HAP-1 (cell line): ENCODE results near the gene METTL23.
"Not testable (repeated sequence)": the region's sequence is repeated elsewhere in the genome, so short reads cannot be mapped to it uniquely, and the experiment has no call there.

Experiments
- DNase-seq, 2 experiments: peaks; one replicate each; pipeline ENCODE4 v3.0.0-alpha.2; 2016 to 2020; ENCODE audit warnings: low spot score in 2 of 2
- H3K27me3 ChIP-seq: fragments of 250-450 bp; sonication (Bioruptor Pico); 2 replicates; pipeline ENCODE4 v1.5.1; 2020; ENCODE audit warnings: low read depth, mild to moderate bottlenecking, moderate library complexity
- H3K36me3 ChIP-seq: fragments of 250-450 bp; sonication (Bioruptor Pico); replicated peaks from 2 replicates; pipeline ENCODE4 v1.5.1; 2020; ENCODE audit warnings: mild to moderate bottlenecking
- H3K4me1 ChIP-seq: fragments of 250-450 bp; sonication (Bioruptor Pico); 2 replicates; pipeline ENCODE4 v1.5.1; 2020; ENCODE audit warnings: mild to moderate bottlenecking
- H3K4me3 ChIP-seq: fragments of 250-450 bp; sonication (Bioruptor Pico); 2 replicates; pipeline ENCODE4 v1.5.1; 2020; ENCODE audit warnings: mild to moderate bottlenecking, moderate library complexity
- H3K9me3 ChIP-seq: fragments of 250-450 bp; sonication (Bioruptor Pico); 2 replicates; pipeline ENCODE4 v1.5.1; 2020; ENCODE audit warnings: mild to moderate bottlenecking, moderate library complexity
- in situ Hi-C: fragments of 300-500 bp; cut with MboI; formaldehyde crosslinking; loops from 3 replicates; pipeline ENCODE4 v1.14.3; 2020; ENCODE audit warnings: low sequenced_read_pairs, inconsistent platforms, mixed read lengths

Gene METTL23

GRCh38 chr17:76737676-76738467 lies 11.2 kb downstream of the METTL23 start, which contains the start of gene MFSD11:
Gene MFSD11, plus strand, starts transcription at chr17:76738119. Its CDS starts 234 bp downstream, at chr17:76738353.
- Histone ChIP-seq H3K36me3 (peaks cover 49% of the 10 kb centered on the region), H3K4me3 (peak within 1 kb of the TSS; percentile 100), H3K9me3 (no peaks in the 10 kb centered on the region), H3K27me3 (no peaks in the 10 kb centered on the region), H3K4me1 (peaks cover 25% of the 10 kb centered on the region)
- in situ Hi-C loops = no loop called here
- peak; percentile 90 to 94 for DNase-seq

- H3K4me1 ChIP-seq = peaks cover 19% of the 10 kb centered on the region
- peak in 1 of 2 experiments; percentile 21 for DNase-seq
- peaks cover 43% of the 10 kb centered on the region for H3K36me3 ChIP-seq
- H3K27me3 ChIP-seq = no peaks in the 10 kb centered on the region
- peak overlapping the region; percentile 100 for H3K4me3 ChIP-seq
- no peaks in the 10 kb centered on the region for H3K9me3 ChIP-seq
- in situ Hi-C loops = no loop called here
Measured at GRCh38 chr17:76738468-76738850, 11.8 kb downstream of the METTL23 start.

GRCh38 chr17:76739568-76740115 lies 13.0 kb downstream of the METTL23 start:
- H3K27me3 ChIP-seq, H3K4me3 ChIP-seq, H3K9me3 ChIP-seq, in situ Hi-C loops, DNase-seq: not testable (repeated sequence)
- peaks cover 39% of the 10 kb centered on the region for H3K36me3 ChIP-seq
- H3K4me1 ChIP-seq = peaks cover 12% of the 10 kb centered on the region

- no peaks in the 10 kb centered on the region for H3K27me3 ChIP-seq
- peaks cover 38% of the 10 kb centered on the region for H3K36me3 ChIP-seq
- no peak for DNase-seq
- no peaks in the 10 kb centered on the region for H3K9me3 ChIP-seq
- in situ Hi-C loops = no loop called here
- peaks cover 12% of the 10 kb centered on the region for H3K4me1 ChIP-seq
- H3K4me3 ChIP-seq = no peak overlapping the region
Measured at GRCh38 chr17:76740329-76741118, 13.9 kb downstream of the METTL23 start.

- DNase-seq = no peak
- H3K27me3 ChIP-seq = no peaks in the 10 kb centered on the region
- H3K4me3 ChIP-seq = no peak overlapping the region
- no peaks in the 10 kb centered on the region for H3K9me3 ChIP-seq
- in situ Hi-C loops = no loop called here
- H3K4me1 ChIP-seq = peaks cover 12% of the 10 kb centered on the region
- peaks cover 32% of the 10 kb centered on the region for H3K36me3 ChIP-seq
Measured at GRCh38 chr17:76742958-76743357, 16.3 kb downstream of the METTL23 start.

- H3K4me1 ChIP-seq = peaks cover 6% of the 10 kb centered on the region
- H3K4me3 ChIP-seq = no peak overlapping the region
- no peaks in the 10 kb centered on the region for H3K9me3 ChIP-seq
- no peak for DNase-seq
- H3K36me3 ChIP-seq = peaks cover 32% of the 10 kb centered on the region
- H3K27me3 ChIP-seq = no peaks in the 10 kb centered on the region
- in situ Hi-C loops = no loop called here
Measured at GRCh38 chr17:76744747-76745146, 18.1 kb downstream of the METTL23 start.

GRCh38 chr17:76745785-76746184 lies 19.1 kb downstream of the METTL23 start:
- peaks cover 32% of the 10 kb centered on the region for H3K36me3 ChIP-seq
- H3K9me3 ChIP-seq, H3K4me1 ChIP-seq, H3K27me3 ChIP-seq, DNase-seq, in situ Hi-C loops, H3K4me3 ChIP-seq: not testable (repeated sequence)

GRCh38 chr17:76747716-76748363 lies 21.2 kb downstream of the METTL23 start:
- no peak for DNase-seq
- H3K36me3 ChIP-seq = peaks cover 26% of the 10 kb centered on the region
- no peaks in the 10 kb centered on the region for H3K27me3 ChIP-seq
- no peak overlapping the region for H3K4me3 ChIP-seq
- no peaks in the 10 kb centered on the region; the same call in 1 of the 2 replicates for H3K4me1 ChIP-seq
- in situ Hi-C loops = no loop called here
- no peaks in the 10 kb centered on the region for H3K9me3 ChIP-seq

GRCh38 chr17:76748657-76749056 lies 22.0 kb downstream of the METTL23 start:
- H3K4me3 ChIP-seq = no peak overlapping the region
- no peak for DNase-seq
- no peaks in the 10 kb centered on the region; the same call in 1 of the 2 replicates for H3K4me1 ChIP-seq
- in situ Hi-C loops = no loop called here
- H3K9me3 ChIP-seq = no peaks in the 10 kb centered on the region
- H3K36me3 ChIP-seq = peaks cover 26% of the 10 kb centered on the region
- no peaks in the 10 kb centered on the region for H3K27me3 ChIP-seq

GRCh38 chr17:76751416-76751993 lies 24.9 kb downstream of the METTL23 start:
- no peaks in the 10 kb centered on the region for H3K27me3 ChIP-seq
- H3K4me3 ChIP-seq = no peak overlapping the region
- in situ Hi-C loops = no loop called here
- DNase-seq = no peak
- H3K9me3 ChIP-seq = no peaks in the 10 kb centered on the region
- H3K36me3 ChIP-seq = peaks cover 2% of the 10 kb centered on the region; the same call in 1 of the 2 replicates
- no peaks in the 10 kb centered on the region; the same call in 1 of the 2 replicates for H3K4me1 ChIP-seq

- no peak overlapping the region for H3K4me3 ChIP-seq
- in situ Hi-C loops = no loop called here
- no peaks in the 10 kb centered on the region; the same call in 1 of the 2 replicates for H3K36me3 ChIP-seq
- no peaks in the 10 kb centered on the region for H3K27me3 ChIP-seq
- no peaks in the 10 kb centered on the region; the same call in 1 of the 2 replicates for H3K4me1 ChIP-seq
- DNase-seq = no peak
- no peaks in the 10 kb centered on the region for H3K9me3 ChIP-seq
Measured at GRCh38 chr17:76752006-76752405, 25.4 kb downstream of the METTL23 start.

GRCh38 chr17:76753061-76753961 lies 26.7 kb downstream of the METTL23 start:
- in situ Hi-C loops = no loop called here
- Histone ChIP-seq H3K9me3 (no peaks in the 10 kb centered on the region), H3K4me1 (no peaks in the 10 kb centered on the region; the same call in 1 of the 2 replicates), H3K4me3 (no peak overlapping the region), H3K27me3 (no peaks in the 10 kb centered on the region), H3K36me3 (no peaks in the 10 kb centered on the region; the same call in 1 of the 2 replicates)
- DNase-seq = no peak
